ENCODE measurements around the gene DEDD2.

DEDD2 gene

DNA sequence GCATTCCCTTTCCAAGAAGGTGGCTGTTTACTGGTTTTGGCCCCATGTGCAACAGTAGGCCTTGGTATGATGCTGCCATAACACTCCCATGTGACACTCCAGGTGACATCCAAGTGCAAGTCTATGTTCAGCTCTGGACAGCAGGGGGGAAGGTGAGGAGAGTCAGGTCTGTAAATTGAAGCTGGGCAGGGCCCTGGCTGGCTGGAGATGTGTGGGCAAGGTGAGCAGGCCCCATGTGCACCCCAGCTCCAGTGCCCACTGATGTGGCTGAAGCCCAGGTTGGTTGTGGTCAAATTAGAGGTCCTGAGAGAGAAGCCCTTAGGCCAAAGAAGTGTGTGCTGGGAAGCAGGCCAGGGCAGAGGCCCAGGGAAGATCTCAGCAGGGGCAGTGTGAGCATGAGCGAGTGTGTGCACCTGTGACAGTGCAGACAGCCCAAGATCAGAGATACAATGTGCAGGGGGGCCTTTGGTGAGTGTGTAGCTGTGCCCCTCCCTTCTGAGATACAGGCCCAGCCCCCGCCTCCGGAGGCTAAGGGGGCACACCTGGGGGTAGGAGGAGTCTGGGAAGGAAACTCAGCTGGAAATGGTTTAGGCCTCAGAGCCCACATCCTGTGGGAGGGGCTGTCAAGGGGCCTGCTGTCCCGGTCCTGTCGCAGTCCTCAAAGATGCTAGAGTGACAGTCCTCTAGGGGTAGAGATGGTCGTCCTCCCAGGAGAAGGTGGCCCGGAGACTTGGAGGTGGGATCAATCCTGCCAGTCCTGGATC is 18.6 kb downstream of the DEDD2 start:
- DNase-seq (ENCODE audit: low read depth in 2 of 2) = peak; percentile 57 to 58

DNA sequence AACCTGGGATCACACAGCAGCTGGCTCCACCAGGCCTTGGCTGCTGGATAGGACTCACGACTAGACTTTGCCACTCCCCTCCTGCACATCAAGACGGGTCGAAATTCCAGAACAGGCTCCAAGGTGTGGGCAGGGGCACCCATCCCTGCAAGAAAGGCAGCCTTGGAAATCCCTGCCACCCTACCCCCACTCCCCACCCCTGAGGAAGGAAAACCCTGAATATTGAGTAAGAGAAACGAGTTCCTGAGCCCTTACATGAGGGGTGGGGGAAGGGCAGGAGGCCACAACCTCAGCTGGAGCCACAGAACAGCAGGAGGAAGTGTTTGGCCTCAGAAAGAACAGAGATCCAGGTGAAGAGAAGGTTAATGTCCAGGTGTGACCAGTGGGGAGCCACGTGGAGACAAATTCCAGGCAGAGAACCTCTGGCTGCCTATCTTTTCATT is 20.1 kb downstream of the DEDD2 start:
- DNase-seq (ENCODE audit: low read depth in 2 of 2) = no peak

DNA sequence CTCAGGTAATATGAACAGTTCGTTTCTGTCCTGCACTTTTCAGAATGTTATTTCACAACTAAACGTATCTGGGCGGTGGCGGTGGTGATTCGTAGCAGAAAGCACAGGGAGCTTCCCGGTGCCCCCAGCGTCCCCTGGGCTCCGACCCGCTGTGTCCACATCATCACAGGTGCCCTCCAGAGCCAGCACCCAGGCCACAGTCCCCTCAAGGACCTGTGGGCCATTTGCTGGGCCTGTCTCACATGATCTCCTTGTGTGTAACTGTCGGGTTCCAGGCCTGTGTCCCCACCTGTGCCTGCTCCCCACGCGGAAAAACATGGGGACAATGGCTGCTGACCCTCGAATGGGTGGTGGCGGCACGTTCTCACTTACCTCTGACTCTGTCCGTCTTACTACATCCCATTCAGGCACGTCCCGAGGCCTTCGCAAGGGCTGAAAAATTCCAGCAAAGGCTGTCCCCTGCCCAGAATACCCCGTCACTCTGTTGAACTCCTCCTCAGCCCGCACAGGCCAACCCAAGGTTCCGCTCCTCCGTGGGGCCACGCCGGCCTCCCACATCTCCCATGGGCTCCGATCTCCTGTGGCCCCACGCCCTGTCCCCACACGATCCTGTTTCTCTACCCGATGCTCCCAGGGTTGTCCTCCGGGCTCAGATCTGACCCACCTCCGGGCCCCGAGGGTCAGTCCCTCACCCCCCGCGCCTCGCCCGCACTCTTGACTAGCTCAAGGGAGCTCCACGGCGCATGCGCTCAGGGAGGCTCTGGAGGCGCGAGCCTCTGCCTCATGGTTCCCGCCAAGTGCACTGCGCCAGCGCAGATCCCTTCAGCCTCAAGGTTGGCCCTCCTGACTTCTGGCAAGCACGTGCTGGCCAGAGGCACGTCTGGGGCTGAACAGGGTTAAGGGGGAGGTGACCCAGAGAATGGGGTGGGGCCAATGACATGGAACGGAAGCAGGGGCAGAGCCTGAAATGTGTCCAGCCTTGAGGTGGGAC is 21.2 kb downstream of the DEDD2 start:
- no peak for DNase-seq (ENCODE audit: low read depth in 2 of 2)

DNA sequence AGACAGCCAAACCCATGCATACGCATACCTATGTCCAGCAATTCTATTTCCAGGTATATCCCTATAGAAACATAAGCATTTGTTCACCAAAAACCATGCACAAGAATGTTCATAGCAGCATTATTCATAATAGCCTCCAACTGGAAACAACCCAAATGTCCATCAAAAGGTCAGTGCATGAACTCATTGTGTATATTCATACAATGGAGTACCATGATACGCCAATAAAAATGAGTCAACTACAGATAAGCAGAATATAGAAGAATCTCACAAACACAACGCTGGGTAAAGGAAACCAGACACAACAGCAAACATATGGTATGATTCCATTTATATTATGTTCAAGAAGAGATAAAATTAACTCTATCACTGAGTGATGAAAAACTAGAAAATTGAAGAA is 23.8 kb downstream of the DEDD2 start:
- no peak for DNase-seq (ENCODE audit: low read depth in 2 of 2)

DNA sequence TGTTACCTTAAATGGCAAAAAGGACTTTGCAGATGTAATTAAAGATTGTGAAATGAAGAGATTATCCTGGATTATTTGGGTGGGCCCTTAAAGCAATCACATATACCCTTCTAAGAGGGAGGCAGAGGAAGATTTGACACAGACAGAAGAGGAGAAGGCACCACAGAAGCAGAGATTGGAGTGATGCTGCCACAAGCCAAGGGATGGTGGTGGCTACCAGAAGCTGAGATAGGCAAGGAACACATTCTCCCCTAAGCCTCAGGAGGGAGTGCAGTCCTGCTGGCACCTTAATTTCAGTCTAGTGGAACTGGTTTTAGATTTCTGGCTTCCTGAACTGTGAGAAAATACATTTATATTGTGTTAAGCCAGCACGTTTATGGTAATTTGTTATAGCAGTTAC is 24.2 kb downstream of the DEDD2 start:
- no peak for DNase-seq (ENCODE audit: low read depth in 2 of 2)

DNA sequence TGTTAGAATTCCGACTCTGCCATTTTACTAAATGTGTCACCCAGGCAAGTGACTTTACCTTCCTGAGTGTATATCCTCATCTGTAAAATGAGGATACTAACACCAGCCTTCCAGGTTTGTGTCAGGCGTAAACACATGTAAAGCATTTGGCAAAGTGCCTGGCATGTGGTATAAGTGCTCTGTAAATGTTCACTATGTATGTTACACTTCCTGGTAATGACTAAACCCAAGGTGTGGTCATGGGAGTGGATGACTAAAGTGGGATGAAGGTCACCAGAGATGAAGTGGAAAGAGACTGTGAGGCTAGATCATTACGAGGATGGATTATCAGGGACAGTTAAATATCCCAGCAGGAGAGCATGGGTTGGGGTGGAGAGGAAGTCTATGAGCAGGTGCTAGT is 25.6 kb downstream of the DEDD2 start:
- DNase-seq (ENCODE audit: low read depth in 2 of 2) = no peak

DNA sequence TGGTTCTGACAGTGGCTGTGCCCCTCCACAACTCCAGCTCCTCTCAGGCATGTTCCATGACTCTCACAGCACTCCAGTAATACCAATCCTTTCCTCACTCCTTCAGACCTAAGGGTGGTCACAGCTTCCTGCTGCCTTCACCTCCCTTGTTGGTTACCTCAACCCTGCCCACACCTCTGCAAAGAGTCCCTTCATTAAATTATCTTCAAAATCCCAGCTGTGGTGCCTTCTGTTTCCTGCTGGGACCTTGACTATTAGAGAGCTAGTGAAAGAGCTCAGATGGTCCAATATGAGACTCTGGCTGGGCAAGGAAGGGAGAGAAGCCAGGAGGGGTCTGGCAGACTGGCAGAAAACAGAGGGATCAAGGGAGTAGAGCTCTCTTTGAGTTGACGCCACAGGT is 26.1 kb downstream of the DEDD2 start:
- no peak for DNase-seq (ENCODE audit: low read depth in 2 of 2)

DNA sequence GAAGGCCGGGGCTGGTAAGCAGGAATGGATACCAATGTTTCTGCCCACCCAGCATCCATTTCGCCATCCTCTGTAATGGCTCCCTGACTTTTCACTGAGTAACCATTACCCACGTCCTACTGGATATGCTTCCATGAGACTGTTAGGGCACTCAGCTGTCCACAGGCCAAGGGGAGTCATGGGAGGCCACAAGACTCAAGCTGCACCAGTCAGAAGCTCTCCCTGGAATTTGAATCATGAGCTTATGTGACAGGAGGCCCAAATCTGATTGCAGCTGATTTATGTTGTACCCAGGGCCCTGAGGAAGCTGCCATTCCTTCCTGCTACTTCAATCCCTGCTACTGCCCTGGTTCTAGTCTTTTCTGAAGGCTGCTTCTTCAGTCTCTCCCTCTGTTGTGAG is 28.3 kb downstream of the DEDD2 start:
- no peak for DNase-seq (ENCODE audit: low read depth in 2 of 2)

DNA sequence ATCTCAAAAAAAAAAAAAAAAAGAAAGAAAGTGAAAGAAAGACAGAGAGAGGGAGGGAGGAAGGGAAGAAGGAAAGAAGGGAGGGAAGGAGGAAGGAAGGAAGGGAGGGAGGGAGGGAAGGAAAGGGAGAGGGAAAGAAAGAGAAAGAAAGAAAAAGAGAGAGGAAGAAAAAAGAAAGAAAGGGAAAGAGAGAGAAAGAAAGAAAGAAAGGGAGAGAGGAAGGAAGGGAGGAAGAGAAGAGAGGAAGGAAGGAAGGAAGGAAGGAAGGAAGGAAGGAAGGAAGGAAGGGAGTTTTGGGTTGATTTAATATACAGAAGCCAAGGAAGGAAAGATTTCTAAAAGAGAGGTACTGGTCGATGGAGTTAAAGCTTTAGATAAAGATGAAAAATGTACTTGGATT is 28.8 kb downstream of the DEDD2 start:
- DNase-seq (ENCODE audit: low read depth in 2 of 2) = no peak

DNA sequence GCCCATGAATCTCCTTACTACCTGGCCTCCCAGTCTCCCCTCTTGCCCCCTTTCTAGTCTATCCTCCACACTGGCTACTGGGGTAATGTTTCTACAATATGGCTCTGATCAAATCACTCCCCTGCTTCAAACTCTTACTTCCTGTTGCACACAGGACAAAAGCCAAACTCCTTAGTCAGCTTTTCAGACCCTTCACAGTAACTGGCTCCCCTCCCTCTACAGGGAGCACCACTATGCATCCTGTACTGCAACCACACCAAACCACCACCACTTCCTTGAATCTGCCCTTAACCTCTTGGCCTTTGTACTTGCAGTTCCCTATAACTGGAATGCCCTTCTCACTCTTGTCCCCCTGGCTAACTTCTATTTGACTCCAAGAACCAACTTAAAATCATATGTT is 32.2 kb downstream of the DEDD2 start:
- no peak for DNase-seq (ENCODE audit: low read depth in 2 of 2)

DNA sequence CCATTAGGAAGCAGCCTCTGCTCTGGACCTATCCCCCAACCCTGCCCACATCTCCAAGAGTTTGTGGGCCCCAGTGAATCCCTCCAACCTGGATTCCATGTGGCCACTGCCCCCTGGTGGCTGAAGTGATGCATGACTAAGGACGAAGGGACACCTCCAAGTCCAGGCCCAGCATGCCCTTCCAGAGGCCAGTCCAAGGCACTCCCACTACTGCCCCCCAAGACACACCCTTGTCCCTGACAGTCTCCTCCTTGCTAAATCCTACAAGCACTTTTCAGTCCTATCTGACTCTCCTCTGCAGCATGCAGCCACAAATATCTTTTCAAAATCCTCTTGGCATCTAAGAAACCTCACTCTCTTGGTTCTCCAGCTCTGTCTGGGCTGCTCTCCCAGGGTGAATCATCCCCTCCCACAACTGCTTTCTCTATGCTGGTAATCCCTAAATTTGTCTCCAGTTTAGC is 33.0 kb downstream of the DEDD2 start:
- DNase-seq (ENCODE audit: low read depth in 2 of 2) = peak; percentile 39 to 54

DNA sequence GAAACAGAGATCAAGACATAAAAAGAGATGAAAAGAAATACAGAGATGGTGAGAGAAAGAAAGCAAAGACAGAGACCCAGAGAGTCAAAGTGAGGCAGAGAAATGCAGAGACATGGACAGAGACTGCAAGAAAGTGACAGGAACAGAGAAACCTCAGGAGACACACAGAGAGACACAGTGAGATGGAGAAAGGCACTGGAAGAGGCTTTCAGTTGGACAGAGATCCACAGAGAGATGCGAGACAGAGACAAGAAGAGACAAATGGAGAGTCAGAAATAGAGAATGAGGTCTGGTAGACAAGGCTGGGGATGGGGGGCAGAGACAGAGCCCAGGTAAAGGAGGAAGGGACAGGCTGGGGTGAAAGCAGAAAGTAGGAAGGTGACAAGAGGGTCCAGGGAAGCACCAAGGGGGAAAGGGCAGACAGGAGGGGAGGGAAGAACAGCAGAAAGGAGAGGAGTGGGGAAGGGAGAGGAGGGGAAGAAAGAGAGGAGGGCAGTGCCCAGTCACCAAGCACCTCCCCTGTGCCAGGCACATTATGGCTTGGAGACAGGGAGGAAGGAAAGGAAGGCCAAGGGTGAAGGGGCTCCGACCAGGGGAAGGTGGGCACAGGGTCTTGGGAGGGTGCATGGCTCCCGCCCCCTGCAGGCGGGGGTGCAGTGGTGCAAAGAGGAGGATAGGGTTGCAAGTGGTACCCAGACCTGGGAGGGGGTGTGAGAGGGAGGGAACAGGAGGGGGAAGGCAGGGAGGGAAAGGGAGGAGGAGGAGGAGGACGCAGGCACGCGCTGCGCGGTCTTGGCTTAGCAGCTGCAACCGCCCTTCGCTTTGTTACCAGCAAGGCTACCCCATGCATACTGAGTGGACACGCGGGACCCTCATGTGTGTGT is 38.4 kb downstream of the DEDD2 start:
- DNase-seq (ENCODE audit: low read depth in 2 of 2) = no peak

DNA sequence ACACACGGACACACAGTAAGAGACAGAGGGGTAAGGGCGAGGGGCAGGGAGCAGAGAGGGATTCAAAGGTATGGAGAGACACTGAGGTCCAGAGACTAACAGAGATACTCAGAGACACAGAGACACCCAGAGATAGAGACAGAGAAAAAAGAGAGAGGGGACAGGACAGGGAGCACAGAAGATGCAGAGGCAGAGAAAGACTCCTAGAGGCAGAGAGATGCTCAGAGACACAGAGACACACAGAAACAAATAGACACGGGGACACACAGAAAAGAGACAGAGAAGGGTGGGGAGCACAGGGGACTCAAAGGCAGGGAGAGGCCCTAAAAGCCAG is 39.8 kb downstream of the DEDD2 start:
- no peak for DNase-seq (ENCODE audit: low read depth in 2 of 2)

DNA sequence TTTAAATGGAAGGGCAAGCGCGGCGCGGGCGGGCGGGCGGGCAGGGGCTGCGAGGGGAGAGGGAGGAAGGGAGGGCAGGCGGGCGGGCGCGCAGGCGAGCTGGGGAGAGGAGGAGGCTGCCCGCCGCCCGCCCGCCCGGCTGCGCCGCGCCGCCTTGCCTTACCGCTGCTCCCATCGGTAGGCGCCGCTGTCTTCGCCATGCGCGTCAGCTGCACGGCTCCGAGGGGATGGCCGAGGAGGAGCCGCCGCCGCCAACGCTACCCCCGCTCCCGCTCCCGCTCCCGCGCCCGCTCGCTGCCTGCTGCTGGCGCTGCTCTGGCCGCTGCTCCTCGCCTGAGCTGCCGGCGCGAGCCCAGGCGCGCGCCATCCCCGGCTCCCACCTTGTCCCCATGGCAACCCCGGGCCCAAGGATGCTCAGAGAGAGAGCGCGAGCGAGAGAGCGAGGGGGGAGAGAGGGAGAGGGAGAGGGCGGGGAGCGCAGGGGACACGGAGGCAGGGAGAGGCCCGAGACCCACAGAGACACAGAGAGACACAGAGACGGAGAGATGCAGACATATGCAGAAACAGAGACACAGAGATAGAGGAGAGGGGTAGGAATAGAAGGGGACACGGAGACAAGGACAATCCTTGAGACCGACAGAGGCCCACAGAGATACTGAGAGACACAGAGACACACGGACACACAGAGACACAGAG is 40.3 kb downstream of the DEDD2 start:
- peak; percentile 42 to 50 for DNase-seq (ENCODE audit: low read depth in 2 of 2)

DNA sequence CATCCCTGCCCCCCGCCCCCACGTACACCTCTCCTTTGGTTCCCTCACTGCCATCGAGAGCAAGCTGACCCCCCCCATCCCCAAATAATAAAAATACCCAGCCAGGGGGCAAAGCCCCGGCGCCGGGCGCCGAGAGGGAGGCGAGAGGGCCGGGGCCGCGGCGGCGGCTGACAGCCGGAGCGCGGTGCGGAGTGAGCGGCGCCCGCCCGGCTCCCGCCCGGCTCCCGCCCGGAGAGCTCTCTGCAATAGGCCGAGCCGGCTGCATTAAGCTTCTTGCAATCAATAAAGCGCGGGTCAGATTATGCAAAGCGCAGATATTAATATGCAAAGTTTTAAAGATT is 40.9 kb downstream of the DEDD2 start:
- DNase-seq (ENCODE audit: low read depth in 2 of 2) = no peak

DNA sequence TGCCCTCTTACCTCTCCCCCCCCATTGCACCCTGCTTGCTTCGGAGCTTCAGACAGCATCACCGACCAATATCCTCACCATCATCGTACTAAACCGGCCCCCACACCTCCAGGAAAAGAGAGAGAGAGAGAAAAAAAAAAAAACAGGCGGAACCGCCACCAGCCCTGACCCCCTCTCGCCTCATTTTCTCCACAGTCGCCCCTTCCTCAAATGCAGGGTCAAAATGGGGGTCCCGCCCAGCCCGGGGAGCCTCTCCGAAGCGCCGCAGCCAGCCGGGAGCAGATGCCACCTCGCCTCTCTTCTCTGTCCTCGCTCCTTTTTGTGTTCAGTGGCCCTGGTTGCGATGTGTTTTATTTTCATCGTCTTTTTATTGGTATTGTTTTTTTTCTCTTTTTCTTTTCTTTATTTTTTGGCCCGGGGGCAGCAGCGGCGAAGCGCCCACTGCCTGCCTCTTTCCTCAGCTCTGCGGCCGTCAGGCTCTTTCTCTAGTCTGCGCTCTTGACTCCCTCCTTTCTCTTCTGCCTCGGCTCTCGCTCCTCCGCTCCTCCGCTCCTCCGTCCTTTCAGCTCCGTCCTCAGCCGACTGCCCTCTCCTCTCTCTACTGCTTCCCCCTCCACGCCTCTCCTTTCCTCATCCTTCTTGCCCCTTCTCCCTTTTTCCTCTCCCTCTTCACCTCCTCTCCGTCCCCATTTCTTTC is 41.4 kb downstream of the DEDD2 start:
- no peak for DNase-seq (ENCODE audit: low read depth in 2 of 2)

DNA sequence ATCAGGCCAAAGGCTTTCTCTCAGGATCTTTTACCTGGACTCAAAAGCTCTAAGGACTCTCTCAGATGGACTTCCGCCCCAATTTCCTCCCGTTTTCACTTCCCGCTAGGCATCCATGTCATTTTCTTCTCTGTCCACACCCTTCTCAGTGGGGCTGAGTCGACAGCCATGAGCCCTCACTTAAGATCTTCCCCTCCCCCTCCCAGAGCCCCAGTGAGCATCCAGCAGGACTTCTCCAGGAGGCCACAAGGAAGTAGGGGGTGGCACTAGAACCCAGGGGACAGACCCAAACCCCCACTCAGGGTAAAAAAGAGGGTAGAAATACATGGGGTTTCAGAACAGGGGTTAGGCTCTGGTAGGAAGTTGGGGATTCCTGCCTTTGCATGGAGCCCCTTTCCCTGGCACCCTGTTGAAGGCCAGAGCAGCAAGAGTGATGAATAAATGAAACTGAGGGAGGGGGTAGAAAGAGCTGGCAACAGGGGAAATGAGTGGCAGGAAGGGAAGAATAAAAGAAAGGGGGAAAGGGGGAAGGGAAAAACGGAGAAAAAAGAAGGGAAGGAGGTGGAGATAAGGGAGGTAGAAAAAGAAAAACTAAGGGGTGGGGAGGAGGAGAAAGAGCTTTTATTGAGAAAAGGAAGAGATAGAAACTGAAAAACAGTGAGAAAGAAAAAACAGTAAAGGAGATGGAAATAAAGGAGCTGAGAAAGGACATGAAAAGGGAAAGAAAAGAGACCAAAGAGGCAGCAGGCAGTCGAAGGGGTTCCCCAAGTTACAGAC is 42.3 kb downstream of the DEDD2 start:
- no peak for DNase-seq (ENCODE audit: low read depth in 2 of 2)

DNA sequence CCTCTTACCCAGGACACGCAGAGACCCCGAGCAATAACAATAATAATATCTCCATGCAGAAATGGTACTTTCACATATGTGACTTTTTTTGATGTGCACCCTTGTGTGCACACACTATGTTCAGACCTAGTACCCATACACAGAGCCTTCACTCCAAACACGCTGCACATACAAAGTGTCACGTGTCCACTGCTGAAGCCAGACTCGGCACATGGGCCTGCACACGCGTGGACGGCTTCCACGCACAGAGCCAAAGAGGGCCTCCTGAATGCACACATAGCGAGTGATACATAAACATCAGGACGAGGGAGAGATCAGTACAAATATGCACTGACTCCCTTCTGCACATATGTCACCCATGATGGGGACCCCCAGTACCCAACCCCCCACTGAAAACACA is 43.3 kb downstream of the DEDD2 start:
- DNase-seq (ENCODE audit: low read depth in 2 of 2) = no peak

DNA sequence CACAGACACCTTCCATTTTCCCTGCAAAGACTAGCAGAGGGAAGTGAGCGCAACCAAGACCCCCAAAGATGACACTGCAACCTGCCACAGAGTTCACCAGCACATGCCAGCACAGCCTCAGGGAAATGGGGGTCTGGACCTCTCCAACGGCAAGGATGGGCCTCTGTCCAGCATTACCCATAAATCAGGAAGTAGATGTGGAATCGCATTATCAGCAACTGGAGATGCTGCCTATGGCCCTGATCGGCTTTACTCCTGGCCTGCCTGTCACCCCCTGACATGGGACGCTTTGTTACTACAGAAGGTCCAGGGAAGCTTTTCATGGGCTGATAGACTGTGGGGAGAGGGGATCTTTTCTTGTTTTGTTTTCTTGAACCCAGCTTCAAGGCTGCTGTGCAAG is 43.8 kb downstream of the DEDD2 start:
- DNase-seq (ENCODE audit: low read depth in 2 of 2) = no peak

DNA sequence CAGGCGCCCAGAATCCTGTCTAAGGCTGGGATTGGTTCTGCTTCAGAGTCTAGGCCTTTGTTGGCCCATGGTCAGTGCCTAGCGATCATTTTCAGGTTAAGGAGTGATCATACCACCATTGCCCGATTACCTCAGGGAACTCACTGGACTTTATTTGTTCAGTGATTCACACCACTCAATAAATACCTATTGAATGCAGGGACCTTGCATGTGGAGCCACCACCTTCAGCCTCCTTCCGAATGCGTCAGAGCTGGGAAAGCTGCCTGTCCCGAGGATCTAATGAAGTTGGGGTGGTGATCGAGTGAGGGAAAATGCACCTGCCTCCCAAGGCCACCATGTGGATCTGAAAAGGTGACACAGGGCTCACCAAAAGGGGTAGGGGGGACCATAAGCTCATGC is 45.2 kb downstream of the DEDD2 start:
- DNase-seq (ENCODE audit: low read depth in 2 of 2) = no peak

Data from activated CD8-positive, alpha-beta memory T cell treated with anti-CD3 and anti-CD28 coated beads for 4 hours (primary cell).